Measurements from ENCODE around the gene CSPG5. TPM values are rescaled to one million over a fixed set of nuclear protein-coding genes. Genes with fewer than 3 reads are reported as not detected.

The CSPG5 gene, protein sequence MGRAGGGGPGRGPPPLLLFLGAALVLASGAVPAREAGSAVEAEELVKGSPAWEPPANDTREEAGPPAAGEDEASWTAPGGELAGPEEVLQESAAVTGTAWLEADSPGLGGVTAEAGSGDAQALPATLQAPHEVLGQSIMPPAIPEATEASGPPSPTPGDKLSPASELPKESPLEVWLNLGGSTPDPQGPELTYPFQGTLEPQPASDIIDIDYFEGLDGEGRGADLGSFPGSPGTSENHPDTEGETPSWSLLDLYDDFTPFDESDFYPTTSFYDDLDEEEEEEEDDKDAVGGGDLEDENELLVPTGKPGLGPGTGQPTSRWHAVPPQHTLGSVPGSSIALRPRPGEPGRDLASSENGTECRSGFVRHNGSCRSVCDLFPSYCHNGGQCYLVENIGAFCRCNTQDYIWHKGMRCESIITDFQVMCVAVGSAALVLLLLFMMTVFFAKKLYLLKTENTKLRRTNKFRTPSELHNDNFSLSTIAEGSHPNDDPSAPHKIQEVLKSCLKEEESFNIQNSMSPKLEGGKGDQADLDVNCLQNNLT
- 0.18 and 0.48 TPM in 2 replicates for total RNA-seq

DNA sequence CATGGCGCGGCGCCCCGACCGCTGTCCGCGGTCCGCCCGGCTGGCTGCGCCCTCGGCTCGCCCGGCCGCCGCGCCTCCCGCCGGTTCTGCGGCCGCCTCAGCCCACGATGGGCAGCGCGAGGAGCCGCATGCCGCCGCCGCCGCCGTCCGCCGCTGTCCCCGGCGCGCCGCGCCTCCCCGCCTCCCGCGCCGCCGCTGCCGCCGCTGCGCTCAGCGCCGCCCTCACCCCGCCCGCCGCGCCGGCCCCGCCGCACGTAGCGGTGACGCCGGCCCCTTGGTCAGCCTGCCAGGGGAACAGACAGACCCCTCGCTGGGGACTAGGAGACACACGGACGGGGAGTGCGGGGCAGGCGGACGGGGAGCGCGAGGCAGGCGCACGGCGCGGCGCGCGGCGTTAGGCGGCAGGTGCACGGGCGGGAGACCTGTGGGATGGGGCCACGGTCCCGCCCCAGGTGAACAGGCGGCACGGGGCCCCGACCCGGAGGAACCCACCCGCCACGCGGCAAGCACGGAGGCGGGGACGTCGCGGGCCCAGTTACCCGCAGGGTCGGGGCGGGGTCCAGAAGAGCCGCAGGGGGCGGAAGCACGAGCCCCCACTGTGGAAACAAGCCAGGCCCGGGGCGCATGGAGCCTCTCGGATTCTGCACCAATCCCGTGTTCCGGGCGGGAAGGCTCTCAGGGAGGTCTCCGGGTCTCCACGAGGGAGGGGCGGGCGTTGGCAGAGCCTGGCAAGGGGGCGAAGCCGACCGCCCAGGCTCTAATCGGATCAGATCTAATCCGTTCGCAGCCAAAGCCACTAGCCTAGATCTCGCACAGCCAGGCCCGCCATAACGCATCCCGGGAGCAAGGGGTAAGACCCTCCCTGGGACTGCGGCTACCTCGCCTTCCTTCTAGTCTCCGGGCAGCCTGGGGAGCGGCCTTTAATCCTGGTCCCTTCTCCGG is at the start of gene CSPG5:
Gene CSPG5, minus strand, starts transcription at position 175 of the 942 bp plus-strand sequence. Its CDS starts 172 bp downstream, at position 3.
- DNase-seq (ENCODE audit: extremely low read depth, low read depth, low spot score) = no peak

DNA sequence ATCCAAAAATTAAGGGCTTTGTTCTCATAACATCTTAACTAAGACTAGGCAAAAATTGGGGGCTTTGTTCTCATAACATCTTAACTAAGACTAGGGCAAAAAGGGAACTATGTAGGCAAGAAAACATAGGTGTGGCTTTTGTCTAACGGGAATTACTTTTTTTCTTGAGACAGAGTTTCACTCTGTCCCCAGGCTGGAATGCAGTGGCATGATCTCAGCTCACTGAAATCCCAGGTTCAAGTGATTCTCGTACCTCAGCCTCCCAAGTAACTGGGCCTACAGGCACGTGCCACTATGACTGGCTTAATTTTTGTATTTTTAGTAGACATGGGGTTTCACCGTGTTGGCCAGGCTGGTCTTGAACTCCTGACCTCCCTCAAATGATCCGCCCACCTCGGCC is 49.8 kb upstream of the CSPG5 start:
- no peak for DNase-seq (ENCODE audit: extremely low read depth, low read depth, low spot score)

DNA sequence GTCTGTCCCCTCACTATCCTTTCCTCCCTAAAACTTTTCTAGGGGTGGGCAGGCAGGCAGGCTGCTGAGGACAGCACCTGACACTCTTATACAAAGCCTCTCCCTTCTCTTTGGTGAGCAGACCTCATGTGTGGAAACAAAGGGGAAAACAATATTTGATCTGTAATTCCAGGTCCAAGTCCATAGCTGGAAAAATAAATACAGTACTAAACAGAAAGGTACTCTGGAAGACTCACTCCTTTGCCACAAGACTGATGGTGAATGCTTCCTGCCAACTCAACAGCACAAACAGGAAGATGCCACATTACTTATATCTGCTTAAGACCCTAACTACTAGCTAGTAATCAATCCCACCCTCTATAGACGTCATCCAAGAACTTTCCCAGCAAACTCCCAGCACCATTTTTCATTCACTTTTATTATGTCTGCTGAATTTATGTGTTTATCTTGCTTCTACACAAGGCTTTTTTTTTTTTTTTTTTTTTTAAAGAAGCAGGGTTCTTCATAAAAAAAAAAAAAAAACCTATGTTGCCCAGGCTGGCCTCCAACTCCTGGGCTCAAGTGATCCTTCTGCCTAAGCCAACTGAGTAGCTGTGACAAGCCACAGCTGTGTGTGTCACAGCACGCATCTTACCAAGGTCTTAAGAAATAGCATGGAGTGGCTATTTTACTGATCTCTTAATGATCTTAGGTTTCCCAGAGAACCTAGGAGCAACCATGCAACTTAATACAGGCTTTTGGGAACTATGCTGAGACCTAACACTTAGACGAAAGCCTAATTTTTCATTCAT is 44.2 kb upstream of the CSPG5 start:
- no peak for DNase-seq (ENCODE audit: extremely low read depth, low read depth, low spot score)

DNA sequence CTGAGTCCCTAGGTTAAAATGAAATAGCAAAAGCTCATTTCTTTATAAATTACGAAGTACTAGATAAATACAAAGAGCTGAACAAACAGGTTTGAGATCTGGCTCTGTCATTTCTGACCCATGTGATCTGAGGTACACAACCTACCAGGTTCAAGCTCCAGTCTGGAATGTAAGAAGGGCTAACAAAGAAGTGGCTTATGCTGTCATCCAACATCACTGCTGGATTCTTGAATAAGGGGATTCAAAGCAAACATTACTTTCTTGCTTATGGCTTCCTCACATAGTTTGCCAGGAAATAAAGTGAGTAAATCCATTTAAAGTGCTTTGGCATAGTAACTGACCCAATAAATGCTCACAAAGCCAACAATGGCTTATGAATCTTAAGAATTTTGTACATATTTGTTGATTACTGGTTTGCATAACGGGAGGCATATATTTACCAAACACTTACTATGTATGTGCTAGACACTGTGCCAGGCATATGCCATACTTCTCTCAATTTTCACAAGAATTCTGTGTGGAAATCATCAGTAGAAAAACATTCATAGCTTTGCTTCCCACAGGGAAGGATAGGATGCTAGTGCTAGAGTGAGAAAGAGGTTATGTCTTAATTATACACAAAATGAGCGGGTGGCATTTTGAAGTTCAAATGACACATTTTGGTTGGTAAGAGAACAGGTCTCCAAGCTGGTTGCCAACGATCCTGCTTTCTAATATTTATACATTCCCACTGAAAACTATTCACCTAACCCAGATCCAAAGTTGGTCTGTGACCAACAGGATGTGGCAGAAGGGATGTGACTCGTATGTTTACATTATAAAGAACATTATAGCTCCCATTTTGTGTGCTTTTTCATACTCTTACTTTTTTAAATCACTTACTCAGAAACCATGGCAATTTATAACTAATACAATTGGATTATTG is 38.7 kb upstream of the CSPG5 start:
- DNase-seq (ENCODE audit: extremely low read depth, low read depth, low spot score) = no peak

DNA sequence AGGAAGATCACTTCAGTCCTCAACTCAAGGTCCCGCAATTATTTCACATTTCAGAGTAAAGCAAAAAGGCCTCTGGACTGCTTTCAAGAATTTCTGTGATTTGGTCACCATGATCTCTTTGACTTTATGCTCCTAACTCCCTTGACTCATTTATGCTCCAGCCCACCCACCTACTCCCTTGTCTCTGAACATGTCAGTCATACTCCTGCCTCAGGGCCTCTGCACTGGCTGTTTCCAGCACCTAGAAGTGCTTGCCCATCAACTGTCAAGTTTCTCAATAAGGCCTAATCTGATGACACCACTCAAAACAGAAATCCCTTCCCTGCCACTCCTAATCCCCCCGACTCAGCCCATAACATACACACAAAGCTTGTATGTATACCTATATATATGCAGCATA is 36.1 kb upstream of the CSPG5 start:
- no peak for DNase-seq (ENCODE audit: extremely low read depth, low read depth, low spot score)

DNA sequence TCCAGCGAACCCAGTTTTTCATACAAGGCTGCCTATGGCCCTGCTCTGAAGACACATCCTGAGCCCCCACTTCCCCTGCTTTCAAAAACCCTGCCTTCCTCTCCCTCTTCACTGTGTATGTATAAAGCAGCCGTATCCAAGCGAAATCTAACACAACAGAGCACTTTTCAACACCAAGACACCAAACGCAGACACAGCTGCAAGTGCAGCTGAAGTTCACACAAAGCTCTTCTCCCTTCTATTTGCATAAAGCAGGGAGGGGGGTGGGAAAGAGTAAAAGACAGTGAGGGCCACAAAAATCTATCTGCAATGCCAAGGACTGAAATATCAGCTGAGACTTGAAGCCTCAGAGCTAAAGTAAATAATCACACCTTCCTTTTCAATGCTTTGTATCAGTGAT is 35.1 kb upstream of the CSPG5 start:
- no peak for DNase-seq (ENCODE audit: extremely low read depth, low read depth, low spot score)

DNA sequence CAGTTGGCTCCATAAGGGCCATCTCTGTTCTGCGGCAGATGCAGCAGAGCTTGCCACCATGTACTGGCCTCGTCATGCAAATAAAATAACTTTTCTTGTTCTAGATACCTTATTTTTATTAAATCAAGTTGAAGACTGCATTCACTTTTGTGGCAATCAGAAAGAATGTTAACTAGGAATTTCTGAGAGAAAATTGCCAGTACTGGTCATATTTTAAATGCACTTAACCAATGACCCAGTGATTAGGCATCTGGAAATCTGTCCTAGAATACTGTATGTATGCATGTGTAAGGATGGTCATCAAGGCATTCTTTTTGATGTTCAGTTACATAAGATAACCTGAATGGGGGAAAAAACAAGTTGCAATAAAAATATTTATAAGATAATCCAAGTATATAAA is 34.2 kb upstream of the CSPG5 start:
- DNase-seq (ENCODE audit: extremely low read depth, low read depth, low spot score) = no peak

DNA sequence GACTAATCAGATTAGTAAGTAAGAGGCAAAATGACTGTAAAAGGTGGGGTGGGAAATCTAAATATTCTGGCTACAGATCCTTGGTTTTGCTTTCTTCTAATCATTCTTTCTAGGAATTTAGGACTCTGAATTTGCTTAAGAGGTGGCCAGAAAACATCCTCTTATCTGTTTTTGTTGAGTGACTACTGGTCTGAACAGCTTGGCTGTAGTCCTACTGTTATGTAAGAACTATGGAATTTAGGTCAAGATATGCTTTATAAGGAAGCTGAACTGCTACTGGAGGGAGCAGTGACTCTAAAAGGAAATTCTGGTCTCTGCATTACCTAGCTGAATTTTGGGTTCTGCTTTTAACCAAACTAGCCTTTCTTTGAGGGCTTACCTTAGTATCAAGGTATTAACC is 33.5 kb upstream of the CSPG5 start:
- DNase-seq (ENCODE audit: extremely low read depth, low read depth, low spot score) = no peak

DNA sequence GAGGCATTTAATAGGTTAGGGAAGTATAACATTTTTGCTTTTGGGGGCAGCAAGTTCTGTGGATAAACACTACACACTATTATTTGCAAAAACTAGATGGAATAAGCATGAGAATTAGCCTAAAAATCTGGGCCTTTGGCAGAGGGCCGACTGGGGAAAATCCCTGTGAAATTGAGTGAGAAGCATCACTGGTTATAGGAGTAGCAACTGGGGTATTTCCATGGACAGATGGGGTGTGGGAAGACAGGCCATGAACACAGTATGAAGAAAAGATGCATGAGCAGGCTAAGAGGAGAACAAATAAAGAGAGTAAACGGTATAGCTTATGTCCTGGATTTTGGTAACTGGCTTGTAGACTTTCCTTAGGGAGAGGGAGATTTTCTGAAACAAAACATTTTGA is 32.9 kb upstream of the CSPG5 start:
- no peak for DNase-seq (ENCODE audit: extremely low read depth, low read depth, low spot score)

DNA sequence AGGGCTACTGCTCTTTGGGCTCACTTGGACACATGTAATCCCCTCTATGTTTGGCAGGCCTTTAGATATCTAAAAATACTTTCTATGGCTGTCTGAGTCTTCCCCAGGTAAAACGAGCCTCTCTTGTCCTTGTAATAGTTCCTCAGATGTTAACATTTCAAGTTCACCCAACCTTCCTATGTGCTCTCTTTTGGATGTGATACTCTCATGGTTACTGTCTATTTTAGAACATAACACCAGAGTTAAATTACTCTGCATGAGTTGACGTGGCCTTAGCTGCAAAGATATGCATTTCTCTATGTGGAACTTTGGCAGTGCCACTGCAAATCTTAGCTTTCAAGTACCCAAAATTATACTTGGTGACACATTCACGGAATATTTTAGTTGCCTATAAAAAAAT is 31.9 kb upstream of the CSPG5 start:
- DNase-seq (ENCODE audit: extremely low read depth, low read depth, low spot score) = no peak

DNA sequence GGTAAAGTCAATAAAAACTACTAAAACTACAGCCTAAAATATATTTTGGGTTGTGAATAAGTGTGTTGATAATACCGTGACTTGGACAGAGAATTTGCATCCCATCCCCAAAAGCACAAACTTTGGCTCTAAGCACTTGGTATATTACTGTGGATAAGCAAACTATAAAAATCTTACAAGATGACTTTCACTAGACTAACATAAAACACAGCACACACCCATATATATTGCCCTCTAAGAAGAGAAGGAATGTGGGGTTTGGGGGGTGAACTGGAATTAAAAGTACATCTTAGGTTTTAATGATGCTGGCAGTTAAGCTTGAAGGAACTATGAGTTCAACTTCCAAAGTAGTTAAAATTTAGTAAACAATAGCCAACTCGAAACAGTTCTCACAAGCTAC is 28.7 kb upstream of the CSPG5 start:
- DNase-seq (ENCODE audit: extremely low read depth, low read depth, low spot score) = no peak

DNA sequence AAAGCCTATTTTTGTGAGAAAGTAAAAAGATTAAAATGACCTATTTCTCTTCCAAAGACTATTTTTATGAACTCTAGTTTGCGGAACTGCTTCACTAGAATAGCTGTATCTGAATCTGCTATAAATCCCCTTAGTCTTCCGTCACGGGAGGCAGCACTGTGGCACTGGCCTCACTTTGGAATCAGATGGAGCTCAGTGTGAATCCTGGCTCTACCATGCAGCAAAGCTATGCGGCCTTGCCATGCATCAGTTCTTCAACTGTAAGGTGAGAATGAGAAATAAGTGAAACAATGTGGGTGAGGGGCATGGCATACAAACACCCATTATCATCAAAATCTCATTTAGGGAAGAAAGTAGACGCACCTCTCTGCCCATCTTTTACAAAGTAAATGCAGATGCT is 27.5 kb upstream of the CSPG5 start:
- no peak for DNase-seq (ENCODE audit: extremely low read depth, low read depth, low spot score)

DNA sequence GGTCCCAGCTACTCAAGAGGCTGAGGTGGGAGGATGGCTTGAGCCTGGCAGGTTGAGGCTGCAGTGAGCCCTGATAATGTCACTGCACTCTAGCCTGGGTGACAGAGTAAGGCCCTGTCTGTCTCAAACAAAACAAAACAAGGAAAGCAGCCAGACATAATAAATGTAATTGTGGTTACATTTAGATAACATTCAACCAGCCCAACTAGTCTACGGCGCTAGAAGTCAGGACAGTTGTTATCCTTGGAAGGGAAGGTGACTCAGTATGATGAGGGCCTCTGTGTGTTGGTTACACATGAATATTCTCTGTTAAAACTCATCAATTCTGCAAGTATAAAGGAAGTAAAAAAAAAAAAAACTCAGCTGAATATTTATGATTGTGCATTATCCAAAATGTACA is 27.0 kb upstream of the CSPG5 start:
- DNase-seq (ENCODE audit: extremely low read depth, low read depth, low spot score) = no peak

DNA sequence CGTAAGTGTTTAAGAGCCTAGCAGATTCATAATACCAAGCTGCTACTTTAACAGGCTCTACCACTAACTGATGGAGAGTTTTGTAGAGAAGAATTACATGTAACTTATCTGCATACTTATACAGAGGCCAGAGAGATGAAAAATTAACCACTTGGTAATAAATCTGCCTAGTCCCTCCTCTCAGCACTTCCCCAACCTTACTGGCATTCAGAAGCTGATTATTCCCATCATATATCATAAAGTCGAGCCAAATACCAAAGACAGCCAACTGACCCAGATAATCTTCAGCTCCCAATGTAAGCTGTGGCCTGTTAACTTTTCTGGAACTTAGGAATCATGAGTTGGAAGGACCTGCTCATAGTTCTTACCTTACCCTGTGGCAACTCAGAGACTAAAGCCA is 25.5 kb upstream of the CSPG5 start:
- DNase-seq (ENCODE audit: extremely low read depth, low read depth, low spot score) = no peak

DNA sequence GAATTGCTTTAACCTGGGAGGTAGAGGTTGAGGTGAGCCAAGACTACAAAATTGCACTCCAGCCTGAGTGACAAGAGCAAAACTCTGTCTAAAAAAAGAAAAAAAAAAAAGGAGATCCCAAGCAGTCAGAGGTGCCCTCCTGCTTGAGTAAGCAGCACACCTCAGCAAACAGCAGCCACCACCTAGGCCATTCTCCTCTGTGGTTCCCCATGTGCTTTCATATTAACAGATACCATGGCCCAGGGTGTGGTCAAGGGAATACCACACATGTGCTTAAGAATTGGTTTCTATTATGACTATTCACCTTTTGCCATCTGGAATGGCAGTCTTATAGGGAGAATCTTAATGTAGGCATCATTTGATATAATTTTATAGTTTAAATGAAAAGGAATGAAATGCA is 24.7 kb upstream of the CSPG5 start:
- DNase-seq (ENCODE audit: extremely low read depth, low read depth, low spot score) = no peak

DNA sequence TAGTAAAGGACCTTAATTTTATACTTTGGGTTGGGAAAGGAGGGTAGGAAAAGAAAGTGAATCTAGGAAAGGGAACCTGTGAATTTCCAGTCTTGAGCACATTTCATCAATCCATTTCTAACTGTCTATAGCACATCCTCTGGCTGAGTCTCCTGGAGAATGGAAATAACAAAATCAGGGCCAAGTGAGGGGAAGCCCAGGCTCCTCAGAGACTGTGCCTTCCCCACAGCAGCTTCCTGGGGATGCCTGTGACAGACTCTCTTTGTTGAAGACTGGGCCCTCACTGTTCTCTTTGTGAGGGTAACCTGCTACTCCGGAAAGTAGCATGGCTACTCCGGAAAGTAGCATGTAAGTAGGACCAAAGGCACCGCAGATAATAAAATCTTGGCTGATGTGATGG is 22.6 kb upstream of the CSPG5 start:
- DNase-seq (ENCODE audit: extremely low read depth, low read depth, low spot score) = no peak

DNA sequence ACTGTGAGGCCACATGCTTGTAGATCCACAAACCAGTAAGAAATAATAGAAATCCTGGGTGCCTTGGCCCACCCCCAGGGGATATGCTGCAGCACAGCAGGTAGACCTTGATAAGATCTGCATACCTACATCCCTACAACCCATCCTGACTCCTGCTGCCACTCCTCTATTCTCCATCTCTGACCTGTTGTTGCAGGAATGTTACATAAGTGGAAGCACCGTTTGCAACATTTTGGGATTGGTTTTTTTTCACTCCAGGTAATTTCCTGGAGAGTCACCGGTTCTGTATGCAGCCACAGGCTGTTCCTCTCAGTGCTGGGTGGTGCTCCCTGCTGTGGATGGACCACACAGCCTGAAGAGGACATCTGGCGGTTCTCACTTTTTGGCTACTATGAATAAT is 16.1 kb upstream of the CSPG5 start:
- DNase-seq (ENCODE audit: extremely low read depth, low read depth, low spot score) = no peak

DNA sequence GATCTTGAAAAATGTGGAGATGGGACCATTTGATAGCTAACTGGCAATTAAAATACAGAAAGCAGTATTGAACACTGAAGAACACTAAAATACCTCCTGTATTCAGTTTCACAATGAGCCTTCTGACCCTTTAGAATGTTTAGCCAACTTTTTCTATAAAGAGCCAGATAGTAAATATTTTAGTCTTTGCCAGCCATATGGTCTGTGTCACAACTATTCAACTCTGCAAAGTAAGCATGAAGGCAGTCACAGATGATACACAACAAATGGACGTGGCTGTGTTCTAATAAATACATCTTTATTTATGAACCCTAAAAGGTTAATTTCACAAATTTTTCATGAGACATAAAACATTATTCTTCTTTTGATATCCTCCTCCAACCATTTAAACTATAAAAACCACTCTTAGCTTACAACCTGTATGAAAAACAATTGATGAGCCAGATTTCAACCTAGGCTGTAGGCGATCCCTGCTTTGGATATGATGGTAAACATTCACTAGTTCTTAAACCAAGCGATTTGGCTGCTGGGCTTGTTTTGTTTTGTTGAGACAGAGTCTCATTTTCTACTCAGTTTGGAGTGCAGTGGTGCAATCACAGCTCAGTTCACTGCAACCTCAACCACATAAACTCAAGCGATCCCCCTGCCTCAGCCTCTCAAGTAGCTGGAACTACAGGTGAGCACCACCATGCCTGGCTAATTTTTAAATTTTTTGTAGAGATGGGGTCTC is 13.6 kb upstream of the CSPG5 start:
- DNase-seq (ENCODE audit: extremely low read depth, low read depth, low spot score) = no peak

DNA sequence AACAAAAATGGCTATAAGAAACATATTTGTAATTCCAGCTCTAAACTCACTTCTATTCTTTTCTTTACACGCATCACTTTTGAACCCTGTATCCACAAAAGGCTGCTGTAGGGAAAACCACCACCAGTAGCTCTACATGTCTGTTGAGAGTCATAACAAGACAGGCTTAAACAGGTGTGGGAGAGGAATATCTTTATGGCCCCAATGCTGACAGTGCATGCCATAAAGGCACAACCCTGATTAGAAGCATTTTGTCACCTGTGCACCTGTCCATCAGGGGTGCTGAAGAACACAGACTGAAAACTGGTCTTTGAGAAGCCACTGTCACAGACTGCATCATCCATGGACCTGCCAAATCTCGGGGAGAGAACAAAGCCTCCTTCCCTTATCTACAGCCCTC is 11.6 kb upstream of the CSPG5 start:
- DNase-seq (ENCODE audit: extremely low read depth, low read depth, low spot score) = no peak
